ENCODE measurements around the gene N4BP2.

The N4BP2 gene

GRCh38 chr4:40032785-40033184 is 23.9 kb upstream of the N4BP2 start:
- no peaks in the 10 kb centered on the region for H3K27me3 ChIP-seq (ENCODE audit: insufficient read depth, poor library complexity, severe bottlenecking)
- no peak for DNase-seq (ENCODE audit: low read depth in 1 of 2, low spot score in 1 of 2)

GRCh38 chr4:40033613-40034012 is 23.0 kb upstream of the N4BP2 start:
- H3K4me3 ChIP-seq (replicated peaks; ENCODE audit: insufficient read depth, low read length), result no peak overlapping the region
- DNase-seq (ENCODE audit: low read depth in 1 of 2, low spot score in 1 of 2), result no peak
- no peak overlapping the region for H3K27ac ChIP-seq (replicated peaks)
- no peaks in the 10 kb centered on the region for H3K27me3 ChIP-seq (ENCODE audit: insufficient read depth, poor library complexity, severe bottlenecking)
- no peak for TF ChIP-seq POLR2AphosphoS5 (IDR thresholded peaks at IDR 0.05; ENCODE audit: low read depth)
- no peak for TF ChIP-seq GABPA (IDR thresholded peaks at IDR 0.05; ENCODE audit: low read depth)
- TF ChIP-seq CTCF (IDR thresholded peaks at IDR 0.05; ENCODE audit: insufficient read depth, low read length), result no peak
- no peak for TF ChIP-seq REST (IDR thresholded peaks at IDR 0.05; ENCODE audit: insufficient replicate concordance, low read depth)
- no peak for TF ChIP-seq SPI1 (IDR thresholded peaks at IDR 0.05; ENCODE audit: borderline replicate concordance, low read depth)

More at GRCh38 chr4:40032785-40033184, 23.9 kb upstream of the N4BP2 start:
- Histone ChIP-seq H3K27ac (replicated peaks) (no peak overlapping the region), H3K4me3 (replicated peaks; ENCODE audit: insufficient read depth, low read length) (no peak overlapping the region)
- TF ChIP-seq CTCF (IDR thresholded peaks at IDR 0.05; ENCODE audit: insufficient read depth, low read length), result no peak
- TF ChIP-seq GABPA (IDR thresholded peaks at IDR 0.05; ENCODE audit: low read depth), result no peak
- TF ChIP-seq REST (IDR thresholded peaks at IDR 0.05; ENCODE audit: insufficient replicate concordance, low read depth), result no peak
- TF ChIP-seq POLR2AphosphoS5 (IDR thresholded peaks at IDR 0.05; ENCODE audit: low read depth), result no peak
- TF ChIP-seq SPI1 (IDR thresholded peaks at IDR 0.05; ENCODE audit: borderline replicate concordance, low read depth), result no peak

GRCh38 chr4:40038977-40039376 is 17.7 kb upstream of the N4BP2 start:
- no peak overlapping the region for H3K4me3 ChIP-seq (replicated peaks; ENCODE audit: insufficient read depth, low read length)
- TF ChIP-seq GABPA (IDR thresholded peaks at IDR 0.05; ENCODE audit: low read depth) (no peak), POLR2AphosphoS5 (IDR thresholded peaks at IDR 0.05; ENCODE audit: low read depth) (no peak), REST (IDR thresholded peaks at IDR 0.05; ENCODE audit: insufficient replicate concordance, low read depth) (no peak), CTCF (IDR thresholded peaks at IDR 0.05; ENCODE audit: insufficient read depth, low read length) (no peak)
- no peak overlapping the region for H3K27ac ChIP-seq (replicated peaks)
- DNase-seq (ENCODE audit: low read depth in 1 of 2, low spot score in 1 of 2), result no peak
- no peaks in the 10 kb centered on the region for H3K27me3 ChIP-seq (ENCODE audit: insufficient read depth, poor library complexity, severe bottlenecking)
